HG02884 (cell line): ENCODE results near the gene CDH12.
"Not testable (repeated sequence)": the region's sequence is repeated elsewhere in the genome, so short reads cannot be mapped to it uniquely, and the experiment has no call there.

Experiments
- ATAC-seq: cut with Tn5 transposase; IDR thresholded peaks from one replicate; pipeline ENCODE4 v1.9.1; 2021; ENCODE audit warnings: mild to moderate bottlenecking, moderate library complexity; ENCODE audit not compliant: unreplicated experiment

Gene CDH12

GRCh38 chr5:22651355-22651754, 201.8 kb downstream of the CDH12 start:
- no peak for ATAC-seq

GRCh38 chr5:22650511-22650910, 202.6 kb downstream of the CDH12 start:
- no peak for ATAC-seq

GRCh38 chr5:22649074-22649473, 204.1 kb downstream of the CDH12 start:
- no peak for ATAC-seq

- no peak for ATAC-seq
Measured at GRCh38 chr5:22644859-22645258, 208.3 kb downstream of the CDH12 start.

- ATAC-seq, result no peak
Measured at GRCh38 chr5:22643356-22643755, 209.8 kb downstream of the CDH12 start.

GRCh38 chr5:22631683-22632082, 221.5 kb downstream of the CDH12 start:
- no peak for ATAC-seq

GRCh38 chr5:22627029-22627428, 226.1 kb downstream of the CDH12 start:
- ATAC-seq, result no peak

GRCh38 chr5:22625451-22625850, 227.7 kb downstream of the CDH12 start:
- ATAC-seq, result no peak

- no peak for ATAC-seq
Measured at GRCh38 chr5:22621084-22621483, 232.1 kb downstream of the CDH12 start.

- ATAC-seq, result no peak
Measured at GRCh38 chr5:22615964-22616363, 237.2 kb downstream of the CDH12 start.

GRCh38 chr5:22614486-22615094, 238.6 kb downstream of the CDH12 start:
- ATAC-seq, result no peak

GRCh38 chr5:22612928-22613327, 240.2 kb downstream of the CDH12 start:
- no peak for ATAC-seq

GRCh38 chr5:22611327-22611726, 241.8 kb downstream of the CDH12 start:
- no peak for ATAC-seq

GRCh38 chr5:22607498-22607897, 245.6 kb downstream of the CDH12 start:
- not testable (repeated sequence) for ATAC-seq

- ATAC-seq, result no peak
Measured at GRCh38 chr5:22605473-22605872, 247.7 kb downstream of the CDH12 start.

GRCh38 chr5:22604711-22605110, 248.4 kb downstream of the CDH12 start:
- ATAC-seq, result no peak

- ATAC-seq, result no peak
Measured at GRCh38 chr5:22598796-22599195, 254.3 kb downstream of the CDH12 start.

- ATAC-seq, result no peak
Measured at GRCh38 chr5:22596404-22596970, 256.7 kb downstream of the CDH12 start.

GRCh38 chr5:22594491-22594890, 258.7 kb downstream of the CDH12 start:
- no peak for ATAC-seq

- peak; percentile 58 for ATAC-seq
Measured at GRCh38 chr5:22593592-22593991, 259.6 kb downstream of the CDH12 start.

GRCh38 chr5:22591461-22591860, 261.7 kb downstream of the CDH12 start:
- ATAC-seq, result no peak

GRCh38 chr5:22590677-22591268, 262.4 kb downstream of the CDH12 start:
- ATAC-seq, result no peak

GRCh38 chr5:22577711-22578110, 275.4 kb downstream of the CDH12 start:
- ATAC-seq, result no peak
